ENCODE data around the gene NEB. TPM values are rescaled to one million over a fixed set of nuclear protein-coding genes. Genes with fewer than 3 reads are reported as not detected.
"Not testable (repeated sequence)": the region's sequence is repeated elsewhere in the genome, so short reads cannot be mapped to it uniquely, and the experiment has no call there.

Gene NEB
- total RNA-seq, 2 donors from 2014 or later, result 0.57 to 1.8 TPM

GRCh38 chr2:151762694-151763093, 28.4 kb upstream of the NEB start:
- no peak for DNase-seq (ENCODE audit: low spot score)

GRCh38 chr2:151761687-151762086, 27.4 kb upstream of the NEB start:
- intact Hi-C loops (cut with DNase I), result no loop called here

More at GRCh38 chr2:151762694-151763093, 28.4 kb upstream of the NEB start:
- intact Hi-C loops (cut with DNase I), result no loop called here

GRCh38 chr2:151761193-151761592, 26.9 kb upstream of the NEB start:
- no peak for DNase-seq (ENCODE audit: low spot score)
- intact Hi-C loops (cut with DNase I), result no loop called here

More at GRCh38 chr2:151761687-151762086, 27.4 kb upstream of the NEB start:
- no peak for DNase-seq (ENCODE audit: low spot score)

GRCh38 chr2:151760139-151760650, 25.9 kb upstream of the NEB start:
- DNase-seq (ENCODE audit: low spot score), result no peak
- intact Hi-C loops (cut with DNase I), result no loop called here

GRCh38 chr2:151758744-151759143, 24.5 kb upstream of the NEB start:
- intact Hi-C loops (cut with DNase I), result no loop called here
- DNase-seq (ENCODE audit: low spot score), result no peak

GRCh38 chr2:151757861-151758260, 23.6 kb upstream of the NEB start:
- no peak for DNase-seq (ENCODE audit: low spot score)
- intact Hi-C loops (cut with DNase I), result no loop called here

GRCh38 chr2:151756820-151757219, 22.5 kb upstream of the NEB start:
- no peak for DNase-seq (ENCODE audit: low spot score)
- intact Hi-C loops (cut with DNase I), result no loop called here

GRCh38 chr2:151754253-151754897, 20.1 kb upstream of the NEB start:
- DNase-seq (ENCODE audit: low spot score), result no peak

GRCh38 chr2:151753540-151753939, 19.3 kb upstream of the NEB start:
- DNase-seq (ENCODE audit: low spot score), result no peak
- intact Hi-C loops (cut with DNase I), result no loop called here

More at GRCh38 chr2:151754253-151754897, 20.1 kb upstream of the NEB start:
- intact Hi-C loops (cut with DNase I), result no loop called here

GRCh38 chr2:151745261-151745660, 11.0 kb upstream of the NEB start:
- intact Hi-C loops (cut with DNase I); DNase-seq (ENCODE audit: low spot score): not testable (repeated sequence)

GRCh38 chr2:151730262-151730975, 3.9 kb downstream of the NEB start:
- DNase-seq (ENCODE audit: low spot score), result no peak
- intact Hi-C loops (cut with DNase I), result no loop called here

- intact Hi-C loops (cut with DNase I), result no loop called here
- no peak for DNase-seq (ENCODE audit: low spot score)
These were observed 4.4 kb downstream of the NEB start for GRCh38 chr2:151729837-151730236.

GRCh38 chr2:151729415-151729811, 4.9 kb downstream of the NEB start:
- DNase-seq (ENCODE audit: low spot score), result no peak
- intact Hi-C loops (cut with DNase I), result no loop called here

GRCh38 chr2:151728804-151729414, 5.4 kb downstream of the NEB start:
- intact Hi-C loops (cut with DNase I), result no loop called here
- DNase-seq (ENCODE audit: low spot score), result no peak

GRCh38 chr2:151727593-151728552, 6.4 kb downstream of the NEB start:
- no peak for DNase-seq (ENCODE audit: low spot score)

GRCh38 chr2:151721161-151721560, 13.1 kb downstream of the NEB start:
- intact Hi-C loops (cut with DNase I), result no loop called here
- DNase-seq (ENCODE audit: low spot score), result no peak

More at GRCh38 chr2:151727593-151728552, 6.4 kb downstream of the NEB start:
- intact Hi-C loops (cut with DNase I), result no loop called here

GRCh38 chr2:151720521-151720920, 13.8 kb downstream of the NEB start:
- intact Hi-C loops (cut with DNase I), result no loop called here
- no peak for DNase-seq (ENCODE audit: low spot score)

- no peak for DNase-seq (ENCODE audit: low spot score)
- intact Hi-C loops (cut with DNase I), result no loop called here
These were observed 15.5 kb downstream of the NEB start for GRCh38 chr2:151718796-151719195.

GRCh38 chr2:151718247-151718646, 16.0 kb downstream of the NEB start:
- no peak for DNase-seq (ENCODE audit: low spot score)
- intact Hi-C loops (cut with DNase I), result no loop called here
